Stimulated activated CD8-positive, alpha-beta memory T cell treated with anti-CD3 and anti-CD28 coated beads, Interleukin-12 subunit alpha, Interleukin-12 subunit beta, amount 100 ng/mL, for 24 hours (primary cell): Measurements from ENCODE around the gene STAC2.
A peak's percentile ranks its signal among the peaks of the same experiment; 100 is the strongest.
"Not testable (repeated sequence)": the region's sequence is repeated elsewhere in the genome, so short reads cannot be mapped to it uniquely, and the experiment has no call there.

ENCODE experiments used
- DNase-seq: peaks from one replicate; pipeline ENCODE4 v3.0.0-alpha.2; 2020; ENCODE audit errors: extremely low read depth

Gene STAC2, protein sequence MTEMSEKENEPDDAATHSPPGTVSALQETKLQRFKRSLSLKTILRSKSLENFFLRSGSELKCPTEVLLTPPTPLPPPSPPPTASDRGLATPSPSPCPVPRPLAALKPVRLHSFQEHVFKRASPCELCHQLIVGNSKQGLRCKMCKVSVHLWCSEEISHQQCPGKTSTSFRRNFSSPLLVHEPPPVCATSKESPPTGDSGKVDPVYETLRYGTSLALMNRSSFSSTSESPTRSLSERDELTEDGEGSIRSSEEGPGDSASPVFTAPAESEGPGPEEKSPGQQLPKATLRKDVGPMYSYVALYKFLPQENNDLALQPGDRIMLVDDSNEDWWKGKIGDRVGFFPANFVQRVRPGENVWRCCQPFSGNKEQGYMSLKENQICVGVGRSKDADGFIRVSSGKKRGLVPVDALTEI

GRCh38 chr17:39225308-39225958 lies at the start of gene STAC2:
TSS of gene STAC2 (minus strand) at chr17:39225945. CDS start at chr17:39225502, 443 bp downstream.
- no peak for DNase-seq

DNA sequence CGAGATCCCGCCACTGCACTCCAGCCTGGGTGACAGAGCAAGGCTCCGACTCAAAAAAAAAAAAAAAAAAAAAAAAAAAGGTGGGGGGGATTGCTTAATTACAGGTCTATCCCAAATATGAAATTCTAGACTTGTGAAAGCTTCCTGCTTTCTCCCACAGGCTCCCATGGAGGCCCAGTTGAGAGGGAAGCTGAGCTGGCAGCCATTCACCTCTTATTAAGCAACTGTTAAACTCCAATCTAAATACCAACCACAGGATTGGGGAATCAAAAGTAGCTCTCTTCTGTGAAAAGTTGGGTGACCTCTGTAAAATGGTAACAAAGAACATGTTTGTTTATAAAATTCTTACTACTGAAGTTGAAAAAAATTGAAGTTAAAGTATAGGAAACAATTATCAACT lies 45.8 kb upstream of the STAC2 start:
- no peak for DNase-seq

DNA sequence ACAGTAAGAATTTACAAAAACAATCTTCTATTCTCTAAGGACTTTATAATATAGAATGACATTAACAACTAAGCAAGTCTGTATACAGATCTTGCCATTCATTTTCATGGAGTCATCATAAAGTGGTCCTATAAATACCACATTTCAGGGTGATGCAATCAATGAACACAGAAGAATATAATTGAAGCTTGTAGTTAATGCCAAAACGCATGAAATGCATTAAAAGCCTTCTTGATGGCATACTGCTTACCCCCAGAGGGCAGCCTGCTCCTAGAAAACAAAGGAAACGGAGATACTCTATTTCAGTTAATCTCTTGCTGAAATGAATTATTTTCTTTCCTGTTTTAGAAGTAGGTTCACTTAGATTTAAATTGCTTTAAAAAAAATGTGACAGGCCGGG lies 45.2 kb upstream of the STAC2 start:
- DNase-seq = no peak

DNA sequence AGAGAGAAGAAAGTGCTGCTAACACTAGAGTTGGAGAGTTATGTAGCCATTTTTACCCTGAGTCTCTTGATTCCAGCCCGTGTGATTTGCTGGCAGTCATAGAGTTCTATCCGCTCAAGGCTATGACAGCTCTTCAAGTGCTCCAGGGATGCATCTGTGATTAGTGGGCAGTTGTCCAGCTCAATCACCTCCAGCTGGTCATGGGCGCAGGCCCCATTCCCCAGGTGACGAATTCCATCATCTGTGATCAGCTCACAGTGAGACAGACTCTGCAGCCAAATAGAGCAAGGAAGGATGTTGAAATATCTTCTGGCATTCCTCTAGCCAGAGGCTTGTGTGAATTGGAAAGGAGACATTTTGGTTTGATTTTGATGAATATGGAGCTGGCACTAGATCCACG lies 38.4 kb upstream of the STAC2 start:
- no peak for DNase-seq

- DNase-seq = no peak
Measured at GRCh38 chr17:39261286-39261685, 35.5 kb upstream of the STAC2 start.

DNA sequence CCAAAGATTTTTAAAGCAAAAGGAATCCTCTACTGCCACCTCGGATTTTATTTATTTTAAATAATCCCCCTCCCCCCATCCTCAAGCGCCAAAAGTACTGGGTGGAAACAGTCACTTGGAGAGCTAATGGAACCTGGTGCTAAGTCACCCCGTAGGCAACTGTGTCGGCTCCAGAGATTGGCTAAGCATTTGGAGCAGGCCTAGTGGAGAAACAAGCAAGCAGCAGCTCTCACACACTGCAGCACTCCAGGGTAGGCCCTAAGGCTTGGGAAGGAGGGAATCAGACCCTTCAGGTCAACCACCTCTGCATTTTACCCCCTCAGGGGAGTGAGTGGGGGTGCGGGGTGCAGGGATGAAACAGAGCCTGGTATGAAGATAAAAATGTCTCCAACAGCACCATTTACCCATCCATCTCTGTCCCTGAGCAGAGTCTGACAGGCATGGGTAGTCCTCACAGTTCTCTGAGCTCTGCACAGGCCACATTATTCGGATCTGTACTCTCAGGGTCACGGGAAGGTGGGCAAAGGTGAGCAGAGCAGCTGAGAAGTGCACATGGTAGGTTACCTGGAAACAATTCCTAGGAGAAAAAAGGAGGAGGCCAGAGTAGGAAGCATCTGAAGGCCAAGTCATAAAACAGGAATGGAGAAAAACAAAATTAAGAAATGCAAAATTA lies 27.2 kb upstream of the STAC2 start:
- no peak for DNase-seq

- DNase-seq = no peak
Measured at GRCh38 chr17:39251997-39252396, 26.3 kb upstream of the STAC2 start.

- not testable (repeated sequence) for DNase-seq
Measured at GRCh38 chr17:39250076-39250475, 24.3 kb upstream of the STAC2 start.

- DNase-seq = no peak
Measured at GRCh38 chr17:39246274-39246673, 20.5 kb upstream of the STAC2 start.

DNA sequence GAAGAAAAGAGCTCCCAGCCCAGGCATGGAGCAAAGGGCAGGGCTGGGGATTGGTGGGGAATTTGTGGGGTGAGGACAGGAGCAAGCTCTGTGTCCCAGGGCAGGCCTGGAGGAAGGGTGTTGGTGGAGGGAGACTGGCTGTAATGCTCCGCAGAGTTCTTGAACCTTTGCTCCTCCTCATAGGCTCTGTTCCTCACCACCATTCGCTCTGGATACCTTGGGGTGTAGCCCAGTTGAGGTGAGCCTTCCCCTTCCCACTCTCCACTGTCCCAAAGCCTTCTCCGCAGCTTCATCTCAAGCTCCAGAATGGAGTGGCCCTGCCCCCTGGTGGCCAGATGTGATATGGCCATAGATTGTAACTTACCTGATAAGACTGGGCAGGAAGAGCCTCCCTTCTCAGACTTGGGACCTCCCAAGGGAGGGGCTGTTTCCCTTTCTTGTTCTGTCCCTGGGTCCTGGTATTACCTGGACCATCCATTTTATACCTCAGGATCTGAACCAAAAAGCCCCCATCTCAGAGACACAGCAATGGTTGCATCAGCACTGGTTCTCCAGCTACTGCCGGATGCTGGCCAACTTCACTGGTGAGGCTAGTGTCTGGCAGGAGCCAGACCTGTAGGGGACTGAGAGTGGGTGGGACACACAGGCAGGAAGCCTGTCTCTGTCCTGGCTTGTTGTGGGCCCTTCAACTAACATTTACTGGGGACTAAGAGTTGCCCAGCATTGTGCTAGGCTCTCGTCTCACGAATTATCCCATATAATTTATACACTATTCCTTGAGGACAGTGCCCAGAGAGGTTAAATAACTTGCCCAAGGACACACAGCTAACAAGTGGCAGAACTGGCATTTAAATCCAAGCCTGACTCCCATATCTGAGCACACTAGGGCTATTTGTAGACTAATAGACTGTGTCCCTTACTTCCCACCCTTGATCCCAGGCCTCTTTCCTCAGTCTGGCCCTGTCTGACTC lies 19.1 kb upstream of the STAC2 start:
- DNase-seq = peak; percentile 64

DNA sequence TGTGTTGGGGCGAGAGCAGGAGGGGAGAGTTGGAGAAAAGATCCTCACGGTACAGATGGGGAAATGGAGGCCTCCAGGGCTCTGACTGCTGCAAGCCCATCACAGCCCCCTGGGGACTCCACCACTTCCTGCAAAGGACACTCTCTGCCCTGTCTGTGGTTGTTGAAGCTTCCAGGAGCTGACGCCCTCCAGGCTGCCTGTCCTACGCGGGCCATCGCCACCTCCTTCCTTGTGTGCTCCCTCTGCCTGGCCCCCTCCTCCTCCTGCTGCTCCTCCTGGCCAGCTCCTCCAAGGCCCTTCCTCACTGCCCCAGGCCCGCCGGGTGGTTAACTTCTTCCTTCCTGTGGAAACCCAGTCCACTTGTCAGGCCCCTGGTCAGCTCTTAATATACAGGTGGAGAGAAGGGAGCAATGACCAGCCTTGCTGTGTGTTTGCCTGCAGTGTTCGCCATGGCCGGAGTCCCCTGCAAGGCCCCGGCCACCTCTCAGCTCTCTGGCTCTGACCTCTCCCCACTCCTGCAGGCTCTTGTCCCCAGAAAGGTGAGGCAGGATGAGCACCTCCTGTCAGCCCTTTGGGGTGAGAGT lies 18.4 kb upstream of the STAC2 start:
- no peak for DNase-seq

DNA sequence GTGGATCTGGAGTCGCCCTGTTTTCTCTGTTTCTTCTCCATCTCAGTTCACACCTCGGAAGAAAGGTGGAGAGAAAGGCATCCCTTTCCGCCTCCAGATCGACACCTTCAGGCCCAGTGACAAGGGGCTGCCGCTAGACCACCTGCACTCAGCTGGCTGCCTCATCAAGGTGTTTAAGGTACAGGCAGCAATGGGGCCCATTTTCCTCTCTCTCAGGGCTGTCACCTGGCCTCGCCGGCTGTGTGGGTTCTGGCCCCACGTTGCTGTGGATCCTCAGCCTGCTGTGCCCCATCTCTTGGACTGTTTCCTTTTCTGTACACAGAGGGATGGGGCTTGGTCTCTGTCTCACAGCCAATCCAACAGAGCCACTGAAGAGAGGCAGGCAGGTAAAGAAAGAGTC lies 17.4 kb upstream of the STAC2 start:
- no peak for DNase-seq

DNA sequence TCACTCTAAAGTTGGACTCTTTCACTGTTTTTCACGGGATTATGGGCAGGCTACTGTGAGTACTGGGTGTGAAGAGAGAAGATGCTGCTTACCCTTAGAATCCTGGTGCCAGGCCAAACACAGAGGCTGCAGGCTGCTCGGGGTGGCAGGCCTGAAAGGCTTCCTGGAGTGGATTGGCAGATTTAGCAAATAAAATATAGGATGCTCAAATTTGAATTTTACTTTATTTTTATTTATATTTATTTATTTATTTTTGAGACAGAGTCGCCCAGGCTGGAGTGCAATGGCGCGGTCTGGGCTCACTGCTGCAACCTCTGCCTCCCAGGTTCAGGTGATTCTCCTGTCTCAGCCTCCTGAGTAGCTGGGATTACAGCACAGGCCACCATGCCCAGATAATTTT lies 14.9 kb upstream of the STAC2 start:
- DNase-seq = no peak

DNA sequence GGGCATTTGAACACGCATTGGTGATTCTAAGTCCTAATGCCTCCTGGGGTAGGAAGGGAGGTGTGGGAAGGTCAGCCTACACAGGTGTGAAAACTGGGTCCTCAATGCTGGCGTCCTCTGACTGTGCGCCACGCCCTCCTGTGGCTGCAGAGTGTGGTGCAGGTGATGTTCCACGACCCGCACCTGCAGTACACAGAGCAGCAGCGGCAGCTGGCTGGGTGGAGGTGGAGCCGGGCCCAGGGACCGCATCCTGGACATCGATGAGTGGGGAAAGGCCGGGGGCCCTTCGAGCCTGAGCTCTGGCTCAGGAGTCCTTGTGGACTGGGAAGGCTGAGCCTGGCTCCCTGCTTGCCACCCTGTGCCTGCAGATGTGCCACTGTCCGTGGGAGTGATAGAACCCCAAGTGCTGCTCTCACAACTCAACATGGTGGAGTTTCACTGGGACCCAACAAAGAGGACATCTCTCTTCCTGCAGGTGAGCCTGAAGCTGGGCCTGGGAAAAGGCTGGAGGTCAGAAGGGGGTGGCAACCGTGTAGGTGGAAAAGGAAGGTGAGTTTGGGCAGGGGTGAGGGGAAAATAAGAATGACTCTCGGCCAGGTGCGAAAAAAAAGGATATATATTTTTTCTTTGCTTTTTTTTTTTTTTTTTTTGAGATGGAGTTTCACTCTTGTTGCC lies 14.0 kb upstream of the STAC2 start:
- DNase-seq = no peak

GRCh38 chr17:39238311-39238972 lies 12.7 kb upstream of the STAC2 start:
- DNase-seq = peak; percentile 51

- no peak for DNase-seq
Measured at GRCh38 chr17:39237586-39237985, 11.8 kb upstream of the STAC2 start.

- no peak for DNase-seq
Measured at GRCh38 chr17:39236981-39237441, 11.3 kb upstream of the STAC2 start.

DNA sequence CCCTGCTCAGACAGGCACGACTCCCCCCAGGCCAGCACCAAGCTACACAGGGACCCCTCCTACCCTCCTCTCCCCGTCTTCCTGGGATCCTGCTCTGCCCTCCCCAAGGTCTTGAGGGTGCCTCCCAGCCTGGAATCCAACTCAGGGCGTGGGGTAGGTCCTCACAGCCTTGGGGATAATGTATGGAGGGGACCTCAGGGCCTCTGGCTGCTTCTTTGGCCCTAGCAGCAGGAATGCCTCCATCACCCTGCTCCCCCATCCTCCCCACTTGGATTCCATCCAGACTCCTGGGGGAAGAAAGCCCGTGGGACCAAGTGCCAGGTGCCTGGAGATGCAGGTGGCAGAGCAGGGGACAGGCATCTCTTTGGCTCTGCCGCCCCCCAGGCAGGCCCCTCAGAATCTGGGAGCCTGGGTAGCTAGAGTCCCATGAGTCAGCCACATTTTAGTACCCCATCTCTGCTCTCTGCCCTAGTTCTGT lies 10.7 kb upstream of the STAC2 start:
- DNase-seq = no peak

DNA sequence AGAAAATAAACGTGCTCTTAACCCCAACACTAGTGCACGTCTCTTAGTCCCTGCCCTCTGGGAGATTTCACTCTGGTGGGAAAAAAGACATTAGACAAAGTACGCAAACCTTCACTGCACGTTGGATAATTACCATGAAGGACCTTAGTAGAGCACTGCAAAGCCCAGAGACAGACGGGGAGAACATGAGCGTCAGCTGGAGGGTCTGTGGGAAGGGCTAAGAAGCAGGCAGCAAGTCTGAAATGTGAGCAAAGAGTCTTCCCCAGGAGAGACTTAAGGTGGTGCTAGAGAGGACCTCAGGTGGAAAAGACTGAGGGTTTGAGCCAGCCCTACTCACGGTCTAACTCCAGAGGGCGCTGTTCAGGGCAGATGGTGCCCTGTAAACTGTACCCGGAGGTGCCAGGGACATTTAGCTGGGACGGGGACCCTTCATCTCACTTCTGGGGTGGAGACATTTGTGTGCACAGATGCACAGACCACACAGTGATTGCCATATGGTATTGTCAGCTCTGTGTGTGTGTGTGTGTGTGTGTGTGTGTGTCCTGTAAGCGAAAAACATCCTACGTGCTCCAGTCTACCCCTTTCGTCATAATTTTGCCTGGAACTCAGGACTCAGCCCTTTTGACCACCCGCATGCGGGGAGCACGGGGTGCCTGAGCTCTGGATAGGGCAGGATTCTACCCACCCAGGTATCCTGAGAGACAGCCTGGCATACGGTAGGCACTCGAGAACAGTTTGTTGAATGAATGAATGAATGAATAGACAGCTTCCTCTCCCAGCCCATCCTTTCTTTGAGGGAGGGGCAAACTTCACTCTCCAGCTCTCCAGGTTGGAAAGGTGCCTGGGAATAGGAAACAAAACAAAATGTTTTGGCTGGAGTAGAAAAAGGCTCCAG lies 10.1 kb upstream of the STAC2 start:
- DNase-seq = no peak
